AML-193 (cell line): Measurements from ENCODE around the gene CFAP92.

Source experiments
- DNase-seq, 2 experiments: peaks; one replicate each; lab custom pipeline; 2025; lab: John Stamatoyannopoulos, UW

CFAP92 gene

DNA sequence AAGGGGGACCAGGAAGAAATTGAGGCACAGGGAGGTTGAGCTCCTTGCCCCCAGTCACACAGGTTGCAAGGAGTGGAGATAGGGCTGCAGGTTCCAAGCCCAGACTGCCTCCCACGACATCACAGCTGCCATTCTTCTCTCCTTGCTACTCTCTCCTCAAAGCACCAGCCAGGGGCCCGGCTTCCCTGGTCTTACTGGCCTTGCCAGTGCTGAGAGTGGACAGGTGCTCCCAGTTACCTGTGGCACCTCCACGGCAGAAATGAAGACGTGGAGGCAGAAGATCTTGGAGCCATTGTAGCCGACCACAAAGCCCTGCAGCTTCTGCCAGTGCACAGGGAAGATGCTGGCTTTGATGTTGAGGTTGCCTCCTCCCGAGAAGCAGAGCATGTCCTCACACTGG, 132.4 kb downstream of the CFAP92 start:
- DNase-seq, result no peak
